Embryonic facial prominence (tissue), 1 donor: ENCODE data around the gene C2CD4C.
"Not testable (repeated sequence)": the region's sequence is repeated elsewhere in the genome, so short reads cannot be mapped to it uniquely, and the experiment has no call there.

Experiments used
- DNase-seq: peaks from one replicate; pipeline ENCODE4 v3.0.0-alpha.2; 2016; ENCODE audit errors: extremely low spot score

C2CD4C gene

DNA sequence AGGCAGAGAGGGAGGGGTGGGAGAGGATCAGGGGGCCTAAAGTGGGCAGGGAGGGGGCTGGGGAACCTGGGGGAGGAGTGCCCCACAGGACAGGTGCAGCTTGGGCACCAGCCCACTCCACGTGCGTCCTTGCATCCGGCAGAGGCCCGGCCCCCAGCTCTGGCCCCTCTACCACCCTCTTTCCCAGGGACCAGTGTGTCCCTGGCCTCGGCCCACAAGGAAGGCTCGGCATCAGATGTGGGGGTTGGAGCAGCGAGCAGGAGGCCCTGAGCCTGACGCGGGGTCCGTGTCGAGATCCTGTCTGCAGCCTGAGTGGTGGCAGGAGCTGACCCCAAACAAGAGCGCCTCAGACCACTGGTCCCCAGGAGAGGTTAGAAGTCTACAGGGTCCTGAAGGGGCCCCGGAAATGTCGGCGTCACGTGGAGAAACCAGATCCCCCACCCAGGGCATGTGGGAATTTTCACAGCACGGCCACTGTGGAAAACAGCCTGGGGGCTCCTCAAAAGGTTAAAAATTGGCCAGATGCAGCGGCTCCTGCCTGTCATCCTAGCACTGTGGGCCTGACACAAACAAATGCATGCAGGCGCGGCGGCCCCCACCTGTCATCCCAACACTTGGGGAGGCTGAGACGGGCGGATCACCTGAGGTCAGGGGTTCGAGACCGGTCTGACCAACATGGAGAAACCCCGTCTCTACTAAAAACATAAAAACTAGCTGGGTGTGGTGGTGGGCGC is 30.4 kb upstream of the C2CD4C start:
- no peak for DNase-seq

DNA sequence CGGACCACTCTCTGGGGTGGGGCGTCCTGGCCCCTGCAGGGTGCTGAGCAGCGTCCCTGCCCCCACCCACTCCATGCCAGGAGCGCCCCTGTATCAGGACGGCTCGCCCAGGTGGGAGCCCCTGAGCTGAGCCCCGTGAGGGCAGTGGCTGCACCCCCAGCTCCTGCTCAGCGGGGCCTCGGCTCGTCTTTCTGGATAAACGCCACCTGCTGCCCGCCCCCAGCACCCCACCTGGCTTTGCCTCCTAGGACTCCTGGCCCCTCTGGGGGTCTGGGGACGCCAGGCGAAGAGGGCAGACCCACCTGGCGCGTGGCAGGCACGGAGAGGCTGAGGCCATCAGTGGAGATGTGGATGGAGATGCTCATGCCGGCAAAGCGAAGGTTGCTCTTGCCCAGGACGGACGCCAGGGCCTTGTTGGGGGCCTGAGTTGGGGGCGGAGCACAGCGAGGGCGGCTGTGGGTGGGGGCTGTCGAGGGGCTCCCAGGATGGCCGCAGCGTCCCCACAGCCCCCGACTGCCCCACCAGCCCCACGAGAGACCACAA is 29.5 kb upstream of the C2CD4C start:
- no peak for DNase-seq

DNA sequence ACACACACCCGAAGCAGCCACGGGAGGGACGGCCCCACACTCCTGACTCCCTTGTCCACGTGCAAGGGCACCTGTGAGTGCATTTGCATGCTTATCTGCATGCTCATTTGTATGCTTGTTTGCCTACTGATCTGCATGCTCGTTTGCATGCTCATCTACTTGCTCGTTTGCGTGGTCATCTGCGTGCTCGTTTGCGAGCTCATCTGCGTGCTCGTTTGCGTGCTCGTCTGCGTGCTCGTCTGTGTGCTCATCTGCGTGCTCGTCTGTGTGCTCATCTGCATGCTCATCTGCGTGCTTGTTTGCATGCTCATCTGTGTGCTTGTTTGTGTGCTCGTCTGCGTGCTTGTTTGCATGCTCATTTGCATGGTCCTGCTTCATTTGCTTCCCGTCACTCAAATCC is 28.1 kb upstream of the C2CD4C start:
- no peak for DNase-seq

DNA sequence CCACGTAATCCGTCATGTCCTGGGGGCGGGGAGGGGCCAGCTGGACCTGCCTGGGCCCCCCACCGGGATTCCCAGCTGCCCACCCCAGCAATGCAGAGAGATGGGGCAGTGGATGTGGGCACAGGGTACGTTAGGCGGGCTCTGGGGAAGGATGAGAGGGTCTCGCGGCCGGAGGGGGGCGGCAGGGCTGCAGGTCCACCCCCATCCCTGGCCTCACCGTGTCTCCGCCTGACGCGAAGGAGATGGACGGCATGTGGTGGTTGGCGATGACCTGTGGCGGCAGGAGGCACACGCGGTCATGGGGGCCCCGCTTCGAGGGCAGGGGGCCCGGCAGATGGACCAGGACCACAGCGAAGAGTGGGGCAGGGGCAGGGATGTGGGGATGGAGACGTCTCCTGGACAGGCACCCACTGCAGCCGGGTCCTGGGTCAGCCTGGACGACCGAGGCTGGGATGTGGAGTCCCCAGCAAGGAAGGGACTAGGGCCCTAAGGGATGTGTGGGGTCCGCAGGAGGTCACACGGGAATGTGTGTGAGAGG is 27.5 kb upstream of the C2CD4C start:
- no peak for DNase-seq

DNA sequence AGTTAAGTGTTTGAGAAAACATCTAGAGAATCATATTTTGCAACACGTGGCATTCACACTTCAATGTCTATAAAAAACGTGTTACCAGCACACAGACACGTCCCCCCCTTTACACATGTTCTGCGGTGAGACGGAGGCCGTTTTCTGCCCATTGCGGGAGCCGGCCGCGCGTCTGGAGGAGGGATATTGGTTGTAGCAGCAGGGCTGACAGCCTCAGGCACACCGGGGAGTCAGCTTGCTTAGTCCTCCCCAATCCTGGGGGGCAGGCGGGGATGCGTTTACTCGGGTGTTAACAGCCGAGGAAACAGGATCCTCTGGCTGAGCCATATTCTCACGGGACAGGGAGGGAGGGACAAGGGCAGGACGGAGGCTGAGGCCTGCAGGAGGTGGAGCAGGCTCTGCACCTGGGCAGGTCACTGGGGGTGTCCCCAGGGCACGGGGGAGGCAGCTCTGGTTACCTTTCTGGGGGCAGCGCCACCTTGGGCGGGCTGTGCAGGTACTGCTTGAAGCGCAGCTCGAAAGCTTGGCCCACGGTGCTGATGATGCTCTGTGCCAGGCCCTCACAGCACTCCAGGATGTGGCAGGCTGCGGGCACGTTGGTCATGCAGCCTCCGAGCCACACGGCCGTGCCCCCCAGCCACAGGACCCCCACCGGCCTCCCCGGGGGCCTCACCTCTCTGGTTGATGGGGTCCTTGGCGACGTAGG is 26.9 kb upstream of the C2CD4C start:
- DNase-seq = no peak

DNA sequence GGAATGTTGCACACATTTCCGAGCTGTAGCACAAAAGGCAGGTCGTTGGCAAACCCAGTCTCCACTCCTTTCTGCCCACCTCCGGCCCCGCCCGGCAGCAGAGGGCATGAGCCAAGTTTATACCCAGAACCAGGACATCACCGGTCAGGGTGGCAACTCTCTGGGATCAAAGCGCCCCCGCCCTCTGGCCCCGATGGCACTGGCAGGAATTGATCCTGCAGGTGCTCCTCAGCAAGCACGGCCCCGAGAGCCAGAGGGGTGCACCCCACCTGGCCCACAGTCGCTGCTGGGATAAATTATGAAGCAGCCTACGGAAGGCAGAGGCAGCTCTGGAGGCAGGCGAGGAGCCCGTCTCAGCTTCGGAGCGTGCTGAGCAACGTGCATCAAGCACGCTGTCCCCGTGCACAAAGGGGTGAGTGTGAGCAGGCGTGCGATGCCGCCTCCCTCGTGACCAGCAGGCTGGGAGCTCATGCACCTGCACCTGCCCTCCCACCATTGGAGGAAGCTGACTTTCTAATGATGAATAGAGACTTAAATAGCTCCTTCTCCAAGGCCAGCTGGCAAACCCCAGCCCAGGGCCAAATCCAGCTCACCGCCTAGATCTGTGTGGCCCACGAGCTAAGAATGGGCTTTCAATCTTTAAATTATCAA is 26.2 kb upstream of the C2CD4C start:
- no peak for DNase-seq

DNA sequence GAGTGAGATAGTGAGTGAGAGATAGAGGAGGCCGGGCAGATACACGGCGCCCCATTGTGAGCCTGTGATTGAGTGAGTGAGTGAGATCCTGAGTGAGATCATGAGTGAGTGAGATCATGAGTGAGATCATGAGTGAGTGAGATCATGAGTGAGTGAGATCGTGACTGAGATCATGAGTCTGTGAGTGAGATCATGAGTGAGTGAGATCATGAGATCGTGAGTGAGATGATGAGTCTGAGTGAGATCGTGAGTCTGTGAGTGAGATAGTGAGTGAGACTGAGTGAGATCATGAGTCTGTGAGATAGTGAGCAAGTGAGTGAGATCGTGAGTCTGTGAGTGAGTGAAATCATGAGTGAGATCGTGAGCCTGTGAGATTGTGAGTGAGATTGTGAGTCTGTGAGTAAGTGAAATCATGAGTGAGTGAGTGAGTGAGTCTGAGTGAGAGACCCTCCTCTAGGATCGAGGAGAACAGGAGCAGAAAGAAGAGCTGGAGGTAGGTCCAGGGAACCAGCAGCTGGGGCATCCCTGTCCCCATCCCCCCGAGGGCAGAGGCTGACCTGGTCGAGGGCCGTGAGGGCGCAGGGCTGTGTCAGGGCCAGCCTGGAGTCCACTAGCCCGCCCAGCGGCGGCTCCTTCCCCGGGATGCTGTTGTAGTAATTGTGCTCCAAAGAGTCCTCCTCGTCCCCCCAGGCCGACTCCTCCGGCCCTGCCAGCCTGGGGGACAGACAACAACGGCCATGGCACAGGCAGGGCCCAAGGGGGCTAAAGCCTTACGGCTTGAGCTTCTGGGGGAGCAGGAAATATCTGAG is 25.4 kb upstream of the C2CD4C start:
- no peak for DNase-seq

DNA sequence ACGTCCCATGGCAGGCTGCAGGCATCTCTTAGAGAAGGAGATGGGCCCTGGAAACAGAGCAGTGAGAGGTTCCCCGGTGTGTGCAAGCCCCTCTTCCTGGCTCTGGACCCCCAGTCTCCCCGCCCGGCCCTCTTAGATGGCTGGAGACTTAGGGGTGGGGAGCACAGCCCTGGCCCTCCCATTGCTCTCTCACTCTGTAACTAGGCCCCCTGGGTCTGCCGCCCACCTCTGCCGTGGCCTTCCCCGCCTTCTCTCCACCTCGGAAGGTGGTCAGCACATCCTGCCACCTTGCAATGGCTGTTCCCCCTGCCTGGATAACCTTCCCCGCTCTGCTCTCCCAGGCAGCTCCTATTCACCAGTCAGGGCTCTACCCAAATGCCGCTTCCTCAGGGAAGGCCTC is 21.8 kb upstream of the C2CD4C start:
- no peak for DNase-seq

DNA sequence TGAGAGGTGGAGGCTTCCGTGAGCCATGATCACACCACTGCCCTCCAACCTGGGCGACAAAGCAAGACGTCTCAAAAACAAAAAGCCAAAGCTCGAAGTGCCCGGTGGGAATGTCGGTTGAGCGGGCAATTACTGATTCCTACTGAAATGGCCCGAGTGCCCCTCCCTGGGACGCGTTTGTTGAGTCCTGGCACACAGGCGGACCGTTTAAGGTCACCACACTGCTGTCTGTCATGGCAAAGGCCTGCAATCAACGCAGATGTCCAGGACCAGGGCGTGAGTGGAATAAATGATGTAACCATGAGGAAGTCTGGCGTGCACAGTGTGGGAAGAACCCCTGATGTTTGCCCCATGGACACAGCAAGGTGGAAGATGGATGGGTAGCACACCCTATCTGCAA is 19.2 kb upstream of the C2CD4C start:
- no peak for DNase-seq

DNA sequence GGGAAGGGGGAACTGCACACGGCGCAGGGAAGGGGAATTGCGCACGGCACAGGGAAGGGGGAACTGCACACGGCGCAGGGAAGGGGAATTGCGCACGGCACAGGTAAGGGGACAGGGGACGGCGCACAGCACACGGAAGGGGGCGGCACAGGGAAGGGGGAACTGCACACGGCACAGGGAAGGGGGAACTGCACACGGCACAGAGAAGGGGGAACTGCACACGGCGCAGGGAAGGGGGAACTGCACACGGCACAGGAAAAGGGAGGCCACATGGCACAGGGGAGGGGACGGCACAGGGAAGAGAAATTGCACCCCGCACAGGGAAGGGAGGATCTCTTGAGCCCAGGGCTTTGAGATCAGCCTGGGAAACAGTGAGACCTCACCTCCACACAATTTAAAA is 18.7 kb upstream of the C2CD4C start:
- DNase-seq = not testable (repeated sequence)

DNA sequence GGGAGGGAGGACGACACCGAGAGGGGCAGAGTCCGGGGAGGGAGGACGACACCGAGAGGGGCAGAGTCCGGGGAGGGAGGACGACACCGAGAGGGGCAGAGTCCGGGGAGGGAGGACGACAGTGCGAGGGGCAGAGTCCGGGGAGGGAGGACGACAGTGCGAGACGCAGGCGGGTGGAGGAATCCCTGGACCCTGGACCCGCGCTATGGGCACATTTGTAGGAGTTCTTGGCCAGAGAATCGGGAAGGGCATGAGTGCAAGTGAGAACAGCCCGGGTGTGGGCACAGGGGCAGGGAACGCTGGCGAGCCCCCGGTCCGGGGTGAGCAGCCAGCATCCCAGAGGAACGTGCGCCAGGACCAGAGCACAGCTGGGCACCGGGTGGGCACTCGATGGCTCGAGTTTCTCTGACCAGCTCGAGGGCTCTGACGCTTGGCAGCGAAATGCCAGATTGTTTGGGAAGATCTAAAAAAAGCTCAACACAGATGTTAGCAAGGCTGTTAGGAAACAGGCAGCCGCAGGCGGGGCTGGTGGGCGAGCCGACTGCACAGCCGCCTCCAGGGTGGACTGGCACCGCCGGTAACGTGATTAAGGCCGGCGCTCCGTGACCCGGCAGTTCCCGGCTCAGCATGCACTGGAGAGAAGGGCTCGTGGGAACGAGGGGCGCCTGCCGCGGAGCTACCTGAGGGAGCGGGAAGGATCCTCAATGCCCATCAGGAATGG is 17.9 kb upstream of the C2CD4C start:
- no peak for DNase-seq

DNA sequence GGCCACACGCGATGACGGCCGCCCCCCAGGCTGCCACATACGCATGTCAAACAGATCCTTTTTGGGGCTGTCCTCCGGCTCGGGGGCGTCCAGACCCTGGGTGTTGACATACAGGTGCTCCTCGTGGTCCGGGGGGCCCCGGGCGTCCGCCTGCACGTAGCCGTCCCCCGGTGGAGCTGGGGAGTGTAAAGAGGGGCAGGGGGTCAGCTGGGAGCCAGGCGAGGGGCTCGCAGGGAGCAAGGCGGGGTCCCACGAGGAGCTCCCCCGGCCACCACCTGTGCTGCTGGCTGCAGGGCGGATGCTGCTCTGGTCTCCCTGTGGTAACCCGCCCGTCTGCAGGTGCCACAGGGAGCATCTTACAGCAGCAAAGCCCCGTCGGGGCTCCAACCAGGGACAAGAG is 16.1 kb upstream of the C2CD4C start:
- no peak for DNase-seq

DNA sequence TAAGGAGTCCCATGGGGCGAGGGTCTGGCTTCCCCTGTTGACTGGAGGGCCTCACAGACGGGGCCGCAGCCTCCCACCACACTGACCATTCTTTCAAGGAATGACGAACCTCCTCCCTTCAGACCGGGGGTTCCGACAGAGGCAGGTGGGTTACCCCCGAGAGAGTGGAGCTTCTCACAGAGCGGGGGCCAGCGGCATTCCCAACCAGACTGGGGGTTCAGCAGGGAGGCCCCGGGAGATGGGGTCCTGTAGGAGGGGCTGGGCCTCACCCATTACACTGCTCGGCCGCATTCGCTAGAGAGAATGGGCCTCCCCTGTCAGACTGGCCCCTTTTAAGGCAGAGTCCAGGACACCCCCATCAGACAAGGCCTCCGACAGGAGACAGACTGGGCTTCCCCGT is 15.6 kb upstream of the C2CD4C start:
- DNase-seq = no peak

DNA sequence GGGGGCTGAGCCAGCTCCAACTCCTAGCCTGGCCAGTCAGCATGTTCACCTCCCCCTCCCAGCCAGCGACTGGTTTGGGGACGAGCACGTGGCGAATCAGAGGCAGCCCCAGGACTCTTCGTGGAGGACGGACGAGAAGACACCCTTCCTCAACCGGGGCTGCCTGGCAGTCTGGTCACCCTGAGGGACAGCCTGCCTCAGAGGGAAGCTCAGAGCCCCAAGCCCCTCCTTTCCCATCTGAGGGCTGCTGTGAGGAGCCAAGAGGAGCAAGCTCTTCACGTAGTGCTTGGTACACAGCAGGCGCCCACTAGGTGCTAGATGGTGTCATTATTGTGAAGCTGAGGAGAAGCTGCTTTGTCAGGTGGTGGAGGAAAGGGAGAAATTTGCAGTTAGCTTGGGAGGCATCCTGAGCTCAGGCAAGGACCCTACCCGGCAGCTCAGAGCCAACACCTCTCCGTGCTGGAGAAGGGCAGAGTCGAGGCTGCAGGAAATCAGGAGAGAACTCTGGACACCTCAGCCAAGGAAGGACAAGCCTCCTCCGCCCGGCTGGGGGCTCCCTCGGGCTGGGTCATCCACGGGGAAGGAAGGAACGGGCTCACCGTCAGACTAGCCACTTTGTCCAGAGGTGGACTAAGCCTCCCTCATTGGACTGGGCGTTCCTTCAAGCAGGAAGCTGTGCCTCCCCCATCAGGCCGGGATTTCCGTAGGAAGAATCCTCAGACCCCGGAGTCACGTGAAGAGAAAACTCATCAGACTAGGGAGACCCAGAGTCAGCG is 14.9 kb upstream of the C2CD4C start:
- no peak for DNase-seq

DNA sequence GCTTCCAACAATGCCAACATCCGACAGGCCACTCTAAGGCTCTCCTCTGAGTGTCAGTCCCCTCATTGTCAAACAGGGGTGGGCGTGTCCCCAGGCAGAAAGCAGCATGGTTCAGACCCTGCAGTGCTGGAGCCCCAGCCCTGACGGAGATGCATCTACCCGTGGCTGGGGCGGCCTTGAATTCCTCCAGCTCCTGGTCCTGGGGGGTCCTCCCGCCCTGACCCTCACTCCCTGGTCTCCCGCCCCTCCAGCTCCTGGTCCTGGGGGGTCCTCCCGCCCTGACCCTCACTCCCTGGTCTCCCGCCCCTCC is 13.9 kb upstream of the C2CD4C start:
- not testable (repeated sequence) for DNase-seq

DNA sequence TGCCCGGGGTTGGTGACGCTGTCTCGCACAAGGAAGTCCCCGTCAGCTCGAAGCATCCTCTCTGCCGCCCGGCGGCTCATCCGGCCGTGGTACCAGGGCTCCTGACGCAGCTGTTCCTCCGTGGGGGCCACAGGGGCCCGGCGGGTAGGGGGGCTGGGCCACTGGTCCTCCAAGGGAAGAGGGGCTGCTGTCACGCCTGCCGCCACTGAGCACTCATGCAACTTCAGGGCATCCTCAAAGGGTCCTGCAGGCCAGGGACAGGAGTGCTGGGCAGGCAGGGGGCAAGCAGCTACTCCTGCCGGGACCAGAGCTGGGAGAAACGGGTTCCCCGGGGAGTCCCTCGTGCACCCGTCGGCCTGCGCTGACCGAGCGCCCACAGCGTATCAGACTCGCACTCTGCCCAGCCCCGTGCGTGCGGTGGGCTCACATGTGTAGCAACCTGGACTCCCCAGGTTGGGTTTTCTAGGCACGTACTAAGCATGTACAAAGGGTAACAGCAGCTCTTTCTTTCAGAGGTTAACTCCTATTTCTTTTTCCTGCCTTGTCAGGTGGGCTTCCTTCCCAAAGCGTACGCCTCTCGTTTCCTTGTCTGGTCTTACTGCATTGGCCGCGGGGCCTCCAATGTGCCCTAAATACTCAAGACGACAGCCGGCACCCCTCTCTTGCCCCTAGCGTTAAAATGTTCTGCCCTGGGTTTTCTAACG is 13.4 kb upstream of the C2CD4C start:
- no peak for DNase-seq

DNA sequence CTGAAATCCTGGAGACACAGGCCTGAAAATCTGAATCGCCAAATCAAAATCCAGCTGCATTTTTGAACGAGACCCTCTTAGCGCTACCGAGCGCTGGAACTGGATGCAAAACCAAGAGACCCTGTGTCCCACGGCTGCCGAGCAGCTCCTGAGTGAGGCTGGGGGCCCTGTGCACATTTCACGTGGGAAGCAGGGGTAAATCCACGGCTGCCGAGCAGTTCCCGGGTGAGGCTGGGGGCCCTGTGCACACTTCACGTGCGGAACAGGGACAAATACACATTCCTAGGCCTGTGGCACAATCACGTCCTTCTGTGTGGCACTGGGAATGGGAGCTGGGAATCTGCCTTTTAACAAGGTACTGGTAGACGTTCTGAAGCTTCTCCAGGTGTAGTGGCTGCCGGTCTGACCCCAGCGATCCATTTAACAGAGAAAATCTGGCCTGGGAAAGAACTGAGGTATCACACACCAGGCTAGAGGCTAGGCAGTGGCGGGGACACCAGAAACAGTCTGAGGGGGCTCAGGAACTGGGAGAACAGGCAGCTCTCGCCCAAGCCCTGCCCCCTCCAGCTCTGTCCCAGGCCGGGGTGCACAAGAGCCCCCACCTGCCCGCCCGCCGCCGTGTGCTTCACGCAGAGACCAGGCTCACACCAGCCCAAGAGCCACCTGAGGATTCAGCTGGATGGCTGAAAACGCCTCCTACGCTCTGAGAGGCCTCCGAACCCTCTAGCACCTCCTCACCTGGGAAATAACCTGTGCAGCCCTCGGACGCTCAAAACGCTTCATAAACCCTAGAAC is 11.0 kb upstream of the C2CD4C start:
- DNase-seq = no peak

DNA sequence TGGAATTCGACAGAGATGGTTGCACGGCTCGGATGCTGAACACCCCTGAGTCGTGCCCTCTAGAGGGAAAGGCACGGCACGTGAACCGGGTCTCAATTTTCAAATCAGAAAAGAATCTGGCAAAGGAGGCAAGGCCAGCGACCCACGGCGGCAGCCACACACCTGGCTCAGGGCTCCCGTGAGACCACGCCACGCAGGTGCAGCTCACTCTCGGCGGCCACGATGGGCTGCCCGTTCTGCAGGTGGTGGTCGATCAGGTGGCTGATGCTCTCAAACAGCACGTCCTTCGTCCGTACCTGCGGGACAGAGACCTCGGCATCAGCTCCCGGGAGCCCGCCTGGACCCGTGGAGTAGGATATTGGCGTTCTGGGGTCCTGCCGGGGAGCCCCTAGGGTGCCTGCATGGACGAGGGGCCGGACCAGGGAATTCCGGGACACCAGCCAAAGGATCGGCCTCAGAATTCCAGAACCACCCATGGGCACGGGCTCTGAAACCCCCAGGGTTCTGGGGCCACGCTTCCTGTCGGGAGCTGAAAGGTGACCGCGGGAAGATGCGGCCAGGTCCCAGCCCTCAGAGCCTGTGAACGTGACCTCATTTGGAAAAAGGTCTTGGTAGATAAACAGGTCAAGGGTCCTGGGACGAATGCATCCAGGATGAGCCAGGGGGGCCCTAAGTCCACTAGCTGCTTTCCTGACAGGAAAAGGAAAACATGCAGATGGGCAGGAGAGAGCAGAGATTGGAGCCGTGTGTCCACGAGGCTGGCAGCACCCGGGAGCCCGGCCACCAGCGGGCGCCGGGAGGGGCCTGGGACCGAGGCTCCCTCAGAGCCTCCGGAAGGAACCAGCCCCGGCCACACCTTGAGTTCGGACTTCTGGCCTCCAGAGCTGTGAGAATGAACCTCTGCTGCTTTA is 10.1 kb upstream of the C2CD4C start:
- no peak for DNase-seq
